B cell (primary cell): ENCODE measurements around the gene PXN. TPM values are rescaled to one million over a fixed set of nuclear protein-coding genes. Genes with fewer than 3 reads are reported as not detected.

Experiments used
- ATAC-seq: fragments of 200-7000 bp; cut with Tn5 transposase; one replicate; pipeline ENCODE4 v1.10.0; 2021; ENCODE audit warnings: low read depth, mild to moderate bottlenecking, moderate number of reproducible peaks, moderate library complexity
- CTCF ChIA-PET: fragments of 350-600 bp; sonication (Branson Sonifier 250); formaldehyde crosslinking; loops from one replicate; lab custom pipeline; 2021; ENCODE audit warnings: antibody characterized with exemption, inconsistent platforms; lab: Charles Lee
- POLR2A ChIA-PET: fragments of 350-600 bp; sonication (Branson Sonifier 250); formaldehyde crosslinking; loops from one replicate; lab custom pipeline; 2021; ENCODE audit warnings: antibody characterized with exemption; lab: Charles Lee
- DNase-seq: peaks from one replicate; pipeline ENCODE4 v3.0.0; 2013
- H2AFZ ChIP-seq: 2 replicates; pipeline ENCODE4 v1.6.1; 2012; ENCODE audit warnings: mild to moderate bottlenecking, low read depth, low read length; ENCODE audit not compliant: insufficient read depth, poor library complexity, severe bottlenecking
- H3K27ac ChIP-seq, 2 donors: 1 replicate in 1 of 2; 2 replicates in 1 of 2; pipeline ENCODE4 v1.5.1; 2012 to 2013; ENCODE audit warnings: low read length in 2 of 2, mild to moderate bottlenecking in 2 of 2, moderate library complexity in 1 of 2
- H3K27me3 ChIP-seq, 4 experiments: fragments of 200-600 bp in 1 of 4; sonication (generic) in 1 of 4; replicated peaks in 1 of 4; 1 replicate in 2 of 4; 2 replicates in 2 of 4; pipeline versions ENCODE4 v1.6.1 to v1.7.0; 2013 to 2016; ENCODE audit warnings: low read length in 3 of 4, mild to moderate bottlenecking in 2 of 4, mixed read lengths in 1 of 4, moderate library complexity in 1 of 4; ENCODE audit not compliant: insufficient read depth in 4 of 4, control insufficient read depth in 3 of 4; ENCODE audit errors: control extremely low read depth in 1 of 4
- H3K36me3 ChIP-seq, 2 experiments: replicated peaks in 1 of 2; 1 replicate in 1 of 2; 2 replicates in 1 of 2; pipeline versions ENCODE4 v1.6.1 to v1.7.1; 2013; ENCODE audit warnings: low read length in 1 of 2; ENCODE audit not compliant: insufficient read depth in 2 of 2, control insufficient read depth in 1 of 2; ENCODE audit errors: control extremely low read depth in 1 of 2, extremely low read depth in 1 of 2
- H3K4me1 ChIP-seq, 2 donors: fragments of 200-600 bp in 1 of 2; sonication (generic) in 1 of 2; 1 replicate in 1 of 2; 2 replicates in 1 of 2; pipeline versions ENCODE4 v1.5.1 to v1.6.1; 2013 to 2017; ENCODE audit warnings: low read length in 2 of 2; ENCODE audit not compliant: control insufficient read depth in 2 of 2, insufficient read depth in 2 of 2
- H3K4me2 ChIP-seq: replicated peaks from 2 replicates; pipeline ENCODE3; 2012; ENCODE audit warnings: mild to moderate bottlenecking, low read depth, low read length; ENCODE audit not compliant: poor library complexity, severe bottlenecking
- H3K4me3 ChIP-seq, 5 experiments: fragments of 200-600 bp in 1 of 5; sonication (generic) in 1 of 5; 1 replicate in 3 of 5; 2 replicates in 2 of 5; pipeline versions ENCODE4 v1.5.1 to v1.7.0; 2011 to 2016; ENCODE audit warnings: low read length in 4 of 5, mild to moderate bottlenecking in 4 of 5, low read depth in 2 of 5, control low read depth in 1 of 5, moderate library complexity in 1 of 5; ENCODE audit not compliant: insufficient read depth in 1 of 5; ENCODE audit errors: control extremely low read depth in 1 of 5, extremely low read depth in 1 of 5
- H3K79me2 ChIP-seq: fragments of 200-600 bp; sonication (generic); one replicate; pipeline ENCODE4 v1.6.0; 2016; ENCODE audit warnings: low read length; ENCODE audit not compliant: control insufficient read depth, insufficient read depth
- H3K9ac ChIP-seq: fragments of 200-600 bp; sonication (generic); 2 replicates; pipeline ENCODE4 v1.6.1; 2017; ENCODE audit warnings: mild to moderate bottlenecking, low read length, moderate library complexity
- H3K9me3 ChIP-seq, 3 donors: one replicate each; pipeline versions ENCODE4 v1.6.1 to v1.7.1; 2013; ENCODE audit warnings: low read length in 2 of 3; ENCODE audit not compliant: control insufficient read depth in 2 of 3, insufficient read depth in 1 of 3; ENCODE audit errors: control extremely low read depth in 1 of 3
- H4K20me1 ChIP-seq: 2 replicates; pipeline ENCODE4 v1.6.0; 2012; ENCODE audit warnings: mild to moderate bottlenecking, low read length; ENCODE audit not compliant: insufficient read depth, control insufficient read depth, poor library complexity, severe bottlenecking
- H3K27ac Mint-ChIP-seq: one replicate; pipeline ENCODE4 v1.8.0; 2021; ENCODE audit warnings: mixed read lengths
- H3K27me3 Mint-ChIP-seq: one replicate; pipeline ENCODE4 v1.8.0; 2021; ENCODE audit warnings: mixed read lengths
- H3K4me1 Mint-ChIP-seq: one replicate; pipeline ENCODE4 v1.8.0; 2021; ENCODE audit warnings: mixed read lengths
- H3K4me3 Mint-ChIP-seq: one replicate; pipeline ENCODE4 v1.8.0; 2021; ENCODE audit warnings: mixed read lengths
- H3K9me3 Mint-ChIP-seq: one replicate; pipeline ENCODE4 v1.8.0; 2022; ENCODE audit warnings: mixed read lengths; ENCODE audit not compliant: insufficient read depth
- EZH2 ChIP-seq: IDR thresholded peaks from 2 replicates; pipeline ENCODE4 v1.6.1; 2012; ENCODE audit warnings: borderline replicate concordance, low read depth, mild to moderate bottlenecking, moderate library complexity, low read length; ENCODE audit not compliant: insufficient read depth, poor library complexity, severe bottlenecking
- WGBS: methylation state at CpG from one replicate; pipeline ENCODE4 v1.1.5; 2013; ENCODE audit warnings: missing lambda C conversion rate; ENCODE audit not compliant: insufficient coverage; 5-methylcytosine and 5-hydroxymethylcytosine counted together
- intact Hi-C: fragments of 100-400 bp; cut with micrococcal nuclease; formaldehyde crosslinking; loops from one replicate; pipeline ENCODE4 v1.10.0; 2022
- polyA plus RNA-seq: library from polyadenylated mRNA; depleted of rRNA; stranded (reverse); fragments of >200 nt; gene quantifications from 2 replicates; pipeline ENCODE4 v1.2.3, GENCODE V29; 2012
- total RNA-seq, 2 donors: library from RNA; stranded (reverse); fragments of 120-200 nt in 1 of 2; gene quantifications; 1 replicate in 1 of 2; 2 replicates in 1 of 2; pipeline versions ENCODE4 v1.2.3 to v1.2.4, GENCODE V29; 2013 to 2022
- TF ChIP-seq, protein P1 (sequence below): fragments of 200-600 bp; IDR thresholded peaks from one replicate; pipeline ENCODE4 v1.8.0; 2022; ENCODE audit warnings: antibody characterized with exemption, mild to moderate bottlenecking

PXN gene
- total and polyA plus RNA-seq, 2 donors (not counting 1 experiment from before 2014, with no cell fraction given): 2.0 to 3.1 TPM

DNA sequence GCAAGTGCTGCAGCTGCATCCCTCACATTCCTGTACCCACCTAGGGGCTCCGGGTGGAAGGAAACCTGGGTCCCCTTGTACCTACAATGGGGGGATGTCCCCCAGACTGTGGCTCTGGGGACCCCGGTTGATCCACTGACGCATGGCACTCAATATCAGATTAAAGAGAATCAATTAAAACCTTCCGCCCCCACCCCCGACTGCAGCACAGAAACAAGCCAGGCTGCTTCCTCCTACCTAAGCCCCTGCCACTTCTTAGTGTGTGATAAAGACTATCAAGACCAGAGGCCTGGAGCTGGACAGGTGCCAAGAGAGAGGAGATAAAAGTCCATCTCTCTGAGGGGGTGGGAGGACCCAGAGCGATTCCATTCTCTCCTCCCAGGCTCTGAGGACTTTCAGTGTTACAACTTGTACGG lies 36.5 kb downstream of the PXN start:
- Histone ChIP-seq H3K27me3 (peaks cover 0 to 80% (median 41%) of the 10 kb centered on the region in 4 experiments), H2AFZ (no peak overlapping the region), H3K27ac (no peak overlapping the region), H3K9ac (no peak overlapping the region), H4K20me1 (peaks cover 12% of the 10 kb centered on the region), H3K4me3 (no peak overlapping the region), H3K4me2 (peak overlapping the region; percentile 48), H3K36me3 (no peaks in the 10 kb centered on the region), H3K79me2 (peaks cover 7% of the 10 kb centered on the region), H3K4me1 (peaks cover 59 to 61% of the 10 kb centered on the region in 2 donors), H3K9me3 (peaks cover 0 to 14% (median 0%) of the 10 kb centered on the region in 3 donors)
- ChIA-PET CTCF (interaction anchor here (0.8 to 11.5 kb wide), 12 partner anchors 9 to 204 kb away, joined by 3 to 313 read pairs (median 23); partner anchors contain the start of genes PXN, RNU4-1, RNU4-2 and RPLP0), POLR2A (interaction anchor here (1.1 to 1.9 kb wide), 2 partner anchors 34 to 63 kb away, joined by 3 to 12 read pairs; partner anchors contain the start of genes RNU4-1 and RNU4-2)
- WGBS: 73% methylated on average over 4 of the region's 7 CpGs
- Mint-ChIP-seq H3K27ac (no peak overlapping the region), H3K27me3 (peaks cover 37% of the 10 kb centered on the region), H3K9me3 (no peaks in the 10 kb centered on the region), H3K4me1 (peaks cover 46% of the 10 kb centered on the region), H3K4me3 (no peak overlapping the region)
- DNase-seq (no peak), ATAC-seq (no peak)
- intact Hi-C loops: no loop called here
- TF ChIP-seq EZH2: no peak
- TF ChIP-seq, protein P1, sequence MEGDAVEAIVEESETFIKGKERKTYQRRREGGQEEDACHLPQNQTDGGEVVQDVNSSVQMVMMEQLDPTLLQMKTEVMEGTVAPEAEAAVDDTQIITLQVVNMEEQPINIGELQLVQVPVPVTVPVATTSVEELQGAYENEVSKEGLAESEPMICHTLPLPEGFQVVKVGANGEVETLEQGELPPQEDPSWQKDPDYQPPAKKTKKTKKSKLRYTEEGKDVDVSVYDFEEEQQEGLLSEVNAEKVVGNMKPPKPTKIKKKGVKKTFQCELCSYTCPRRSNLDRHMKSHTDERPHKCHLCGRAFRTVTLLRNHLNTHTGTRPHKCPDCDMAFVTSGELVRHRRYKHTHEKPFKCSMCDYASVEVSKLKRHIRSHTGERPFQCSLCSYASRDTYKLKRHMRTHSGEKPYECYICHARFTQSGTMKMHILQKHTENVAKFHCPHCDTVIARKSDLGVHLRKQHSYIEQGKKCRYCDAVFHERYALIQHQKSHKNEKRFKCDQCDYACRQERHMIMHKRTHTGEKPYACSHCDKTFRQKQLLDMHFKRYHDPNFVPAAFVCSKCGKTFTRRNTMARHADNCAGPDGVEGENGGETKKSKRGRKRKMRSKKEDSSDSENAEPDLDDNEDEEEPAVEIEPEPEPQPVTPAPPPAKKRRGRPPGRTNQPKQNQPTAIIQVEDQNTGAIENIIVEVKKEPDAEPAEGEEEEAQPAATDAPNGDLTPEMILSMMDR: no peak
